ENCODE measurements around the gene PCARE.

The PCARE gene

DNA sequence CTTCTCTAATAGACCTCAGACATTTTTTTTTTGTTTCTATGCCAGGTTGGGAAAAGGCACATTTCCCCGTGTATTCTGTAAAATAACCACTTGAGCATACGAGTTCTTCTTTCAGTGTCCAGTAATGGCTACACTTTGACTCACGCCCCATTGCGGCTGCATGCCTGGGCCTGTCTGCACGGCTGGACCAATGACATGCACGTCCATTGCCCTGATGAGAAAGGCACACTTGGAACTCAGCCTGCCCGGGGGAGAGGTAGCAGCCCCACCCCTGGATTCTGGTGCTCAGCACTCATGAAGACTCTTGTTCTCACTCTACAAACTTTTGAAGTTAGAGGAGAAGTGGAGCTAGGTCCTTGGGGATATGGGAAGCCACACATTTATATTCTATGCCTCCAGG is 5.8 kb downstream of the PCARE start:
- Histone ChIP-seq H3K27ac (no peak overlapping the region), H3K4me3 (ENCODE audit: low read depth, low read length) (no peak overlapping the region), H3K27me3 (ENCODE audit: insufficient read depth, low read depth, severe bottlenecking) (no peaks in the 10 kb centered on the region), H3K36me3 (peaks cover 3% of the 10 kb centered on the region; the same call in 1 of the 2 replicates), H3K9me3 (ENCODE audit: severe bottlenecking) (peaks cover 26% of the 10 kb centered on the region)
- DNase-seq = no peak
- TF ChIP-seq, protein P1, sequence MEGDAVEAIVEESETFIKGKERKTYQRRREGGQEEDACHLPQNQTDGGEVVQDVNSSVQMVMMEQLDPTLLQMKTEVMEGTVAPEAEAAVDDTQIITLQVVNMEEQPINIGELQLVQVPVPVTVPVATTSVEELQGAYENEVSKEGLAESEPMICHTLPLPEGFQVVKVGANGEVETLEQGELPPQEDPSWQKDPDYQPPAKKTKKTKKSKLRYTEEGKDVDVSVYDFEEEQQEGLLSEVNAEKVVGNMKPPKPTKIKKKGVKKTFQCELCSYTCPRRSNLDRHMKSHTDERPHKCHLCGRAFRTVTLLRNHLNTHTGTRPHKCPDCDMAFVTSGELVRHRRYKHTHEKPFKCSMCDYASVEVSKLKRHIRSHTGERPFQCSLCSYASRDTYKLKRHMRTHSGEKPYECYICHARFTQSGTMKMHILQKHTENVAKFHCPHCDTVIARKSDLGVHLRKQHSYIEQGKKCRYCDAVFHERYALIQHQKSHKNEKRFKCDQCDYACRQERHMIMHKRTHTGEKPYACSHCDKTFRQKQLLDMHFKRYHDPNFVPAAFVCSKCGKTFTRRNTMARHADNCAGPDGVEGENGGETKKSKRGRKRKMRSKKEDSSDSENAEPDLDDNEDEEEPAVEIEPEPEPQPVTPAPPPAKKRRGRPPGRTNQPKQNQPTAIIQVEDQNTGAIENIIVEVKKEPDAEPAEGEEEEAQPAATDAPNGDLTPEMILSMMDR (IDR thresholded peaks at IDR 0.05; ENCODE audit: low read depth, low read length) = no peak

DNA sequence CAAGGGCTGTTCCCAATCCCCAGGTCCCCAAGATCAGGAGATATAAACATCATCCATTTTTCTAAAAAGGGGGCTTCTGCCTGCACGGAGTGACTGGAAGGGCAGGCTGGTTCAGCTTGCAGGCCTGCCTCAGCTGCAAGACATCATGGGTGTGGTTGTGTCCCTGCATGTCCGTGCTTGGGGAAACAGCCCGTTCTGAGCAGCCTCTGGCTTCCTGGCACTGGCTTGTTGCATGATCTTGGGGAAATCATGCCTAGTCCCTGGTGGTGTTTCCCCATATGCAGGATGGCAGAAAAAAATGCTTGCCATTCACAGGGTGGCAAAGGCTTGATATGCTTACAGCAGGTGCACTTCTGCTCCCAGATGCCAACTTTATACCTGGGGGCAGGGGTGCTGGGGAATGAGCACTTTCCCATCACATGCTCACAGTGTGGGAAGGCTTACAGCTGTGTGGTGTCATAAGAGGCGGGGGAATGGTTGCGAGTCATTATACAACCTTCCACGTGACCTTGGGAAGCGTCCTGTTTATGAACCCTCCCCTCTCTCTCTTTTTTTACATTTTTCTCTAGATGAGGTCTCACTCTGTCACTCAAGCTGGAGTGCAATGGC is 7.2 kb downstream of the PCARE start:
- peaks cover 3% of the 10 kb centered on the region; the same call in 1 of the 2 replicates for H3K36me3 ChIP-seq
- DNase-seq = no peak
- TF ChIP-seq, protein P1 (IDR thresholded peaks at IDR 0.05; ENCODE audit: low read depth, low read length) = no peak
- H3K9me3 ChIP-seq (ENCODE audit: severe bottlenecking) = peaks cover 12% of the 10 kb centered on the region
- no peak overlapping the region for H3K4me3 ChIP-seq (ENCODE audit: low read depth, low read length)
- H3K27ac ChIP-seq = no peak overlapping the region
- no peaks in the 10 kb centered on the region for H3K27me3 ChIP-seq (ENCODE audit: insufficient read depth, low read depth, severe bottlenecking)

DNA sequence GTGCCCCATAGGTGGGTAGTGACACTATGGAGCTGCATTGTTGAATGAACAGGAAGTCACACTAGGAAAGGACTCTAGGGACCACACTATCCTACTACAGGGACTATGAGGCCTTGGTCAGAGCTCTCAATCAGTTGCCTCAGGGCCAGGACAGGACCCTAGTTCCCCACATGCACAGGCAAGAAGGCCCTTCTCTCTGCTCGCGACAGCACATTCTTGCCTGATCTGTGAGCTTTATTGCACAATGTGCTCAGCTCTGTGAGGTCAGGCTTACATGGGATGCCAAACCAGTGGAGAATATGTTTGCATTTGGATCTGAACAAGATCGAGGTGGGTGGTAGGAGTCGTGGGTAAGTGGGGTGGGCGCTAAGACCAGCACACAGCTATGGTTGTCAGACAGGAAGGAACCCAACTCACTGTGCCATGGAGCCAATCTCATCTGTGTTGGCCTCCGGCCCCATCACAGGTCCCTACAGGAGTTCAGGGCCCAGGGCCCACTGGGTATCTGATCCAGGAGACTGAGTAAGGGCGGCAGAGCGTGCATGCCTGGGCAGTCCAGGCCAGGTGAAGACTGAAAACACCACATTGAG is 8.0 kb downstream of the PCARE start:
- Histone ChIP-seq H3K27me3 (ENCODE audit: insufficient read depth, low read depth, severe bottlenecking) (no peaks in the 10 kb centered on the region), H3K4me3 (ENCODE audit: low read depth, low read length) (no peak overlapping the region), H3K36me3 (peaks cover 3% of the 10 kb centered on the region; the same call in 1 of the 2 replicates), H3K9me3 (ENCODE audit: severe bottlenecking) (peaks cover 5% of the 10 kb centered on the region), H3K27ac (no peak overlapping the region)
- DNase-seq = no peak
- TF ChIP-seq, protein P1 (IDR thresholded peaks at IDR 0.05; ENCODE audit: low read depth, low read length) = no peak

DNA sequence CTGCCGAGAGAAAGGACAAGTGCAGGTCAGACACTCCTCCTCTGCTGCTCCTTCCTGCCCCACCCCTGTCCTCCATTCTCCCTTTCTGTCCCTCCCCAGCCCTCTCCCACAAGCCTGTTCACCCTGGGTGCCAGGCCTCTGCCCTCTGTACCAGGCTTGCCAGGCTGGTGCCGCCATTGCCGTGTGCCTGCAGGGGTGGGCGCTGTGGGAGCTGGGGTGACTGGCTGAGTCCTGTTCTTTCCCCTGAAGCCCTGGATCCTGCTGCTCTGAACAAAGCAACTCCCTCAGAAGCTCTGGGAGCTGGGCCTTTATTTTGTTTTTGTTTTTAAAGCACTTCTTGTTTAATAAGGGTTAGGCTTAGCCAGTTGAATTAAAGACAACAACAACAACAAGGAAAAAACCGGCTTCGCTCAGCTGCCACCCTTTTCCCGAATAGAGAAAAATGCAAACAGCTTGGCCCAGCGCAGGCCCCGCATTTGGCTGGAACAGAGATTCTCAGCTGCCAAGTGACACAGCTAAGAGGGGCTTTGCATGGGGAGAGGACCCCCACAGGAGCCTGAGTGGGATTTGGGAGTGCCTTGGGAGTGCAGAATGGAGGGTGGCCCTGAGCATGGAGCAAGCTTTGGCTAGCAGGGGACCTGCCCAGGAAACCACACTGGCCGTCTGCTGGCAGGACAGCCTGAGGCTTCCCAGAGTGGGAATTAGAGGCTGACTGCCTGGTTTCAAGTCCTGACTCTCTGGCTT is 9.1 kb downstream of the PCARE start:
- Histone ChIP-seq H3K27me3 (ENCODE audit: insufficient read depth, low read depth, severe bottlenecking) (no peaks in the 10 kb centered on the region), H3K9me3 (ENCODE audit: severe bottlenecking) (no peaks in the 10 kb centered on the region)
- TF ChIP-seq, protein P1 (IDR thresholded peaks at IDR 0.05; ENCODE audit: low read depth, low read length) = no peak

DNA sequence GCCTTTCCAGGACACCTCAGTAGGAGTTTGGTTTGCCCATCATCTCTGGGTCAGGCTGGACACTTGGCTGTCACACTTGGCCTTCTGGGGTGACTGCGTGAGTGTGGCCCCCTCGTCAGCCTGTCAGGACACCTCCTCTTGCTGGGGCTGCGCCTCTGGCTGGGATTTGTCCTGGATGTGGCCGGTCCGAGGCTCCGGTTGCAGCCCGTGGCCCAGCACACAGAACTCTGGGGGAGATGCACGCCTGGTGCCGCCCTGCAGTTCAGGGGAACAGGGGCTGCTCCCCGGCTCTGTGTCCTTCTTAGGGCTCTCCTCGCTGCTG is 9.6 kb downstream of the PCARE start:
- Histone ChIP-seq H3K27ac (no peak overlapping the region), H3K9me3 (ENCODE audit: severe bottlenecking) (no peaks in the 10 kb centered on the region), H3K36me3 (peaks cover 3% of the 10 kb centered on the region; the same call in 1 of the 2 replicates), H3K27me3 (ENCODE audit: insufficient read depth, low read depth, severe bottlenecking) (no peaks in the 10 kb centered on the region), H3K4me3 (ENCODE audit: low read depth, low read length) (no peak overlapping the region)
- TF ChIP-seq, protein P1 (IDR thresholded peaks at IDR 0.05; ENCODE audit: low read depth, low read length) = no peak
- DNase-seq = no peak

More for the DNA sequence above, 9.1 kb downstream of the PCARE start:
- Histone ChIP-seq H3K4me3 (ENCODE audit: low read depth, low read length) (no peak overlapping the region), H3K36me3 (peaks cover 3% of the 10 kb centered on the region; the same call in 1 of the 2 replicates), H3K27ac (peak overlapping the region; percentile 11)
- DNase-seq = no peak

Measured in WERI-Rb-1 (cell line).